Activated T-cell treated with anti-CD3 and anti-CD28 coated beads, Interleukin-2, amount 50 U/mL, for 72 hours (primary cell): ENCODE measurements around the gene ELN. TPM values are rescaled to one million over a fixed set of nuclear protein-coding genes. Genes with fewer than 3 reads are reported as not detected.
A peak's percentile ranks its signal among the peaks of the same experiment; 100 is the strongest.

Experiments used
- ATAC-seq, 2 donors: fragments of 150-1000 bp; cut with Tn5 transposase; replicated peaks in 1 of 2; 2 replicates each; pipeline ENCODE4 v1.10.0; 2021; ENCODE audit warnings: moderate library complexity in 2 of 2, mild to moderate bottlenecking in 1 of 2
- DNase-seq, 2 donors: peaks; one replicate each; pipeline ENCODE4 v3.0.0; 2021 to 2022; ENCODE audit warnings: mixed read lengths in 1 of 2
- H3K27ac Mint-ChIP-seq: one replicate; pipeline ENCODE4 v1.8.0; 2022; ENCODE audit warnings: mild to moderate bottlenecking, moderate library complexity, mixed read lengths
- H3K27me3 Mint-ChIP-seq: one replicate; pipeline ENCODE4 v1.8.0; 2022; ENCODE audit warnings: low read depth, mixed read lengths
- H3K36me3 Mint-ChIP-seq, 2 donors: one replicate each; pipeline ENCODE4 v1.8.0; 2022; ENCODE audit warnings: mixed read lengths in 2 of 2, mild to moderate bottlenecking in 1 of 2; ENCODE audit not compliant: insufficient read depth in 2 of 2
- H3K4me1 Mint-ChIP-seq: one replicate; pipeline ENCODE4 v1.8.0; 2022; ENCODE audit warnings: low read depth, mixed read lengths
- H3K4me3 Mint-ChIP-seq, 2 donors: one replicate each; pipeline ENCODE4 v1.8.0; 2022; ENCODE audit warnings: mild to moderate bottlenecking in 2 of 2, mixed read lengths in 2 of 2, moderate library complexity in 2 of 2
- H3K9me3 Mint-ChIP-seq, 2 donors: one replicate each; pipeline ENCODE4 v1.8.0; 2022; ENCODE audit warnings: mixed read lengths in 2 of 2
- total RNA-seq, 2 donors: library from RNA; stranded (reverse); gene quantifications; one replicate each; pipeline ENCODE4 v1.2.3, GENCODE V29; 2022

Gene ELN
- total RNA-seq, 2 donors from 2014 or later, result not detected

- DNase-seq, result no peak
- no peak for ATAC-seq
- Mint-ChIP-seq H3K4me3 (no peak overlapping the region), H3K9me3 (no peaks in the 10 kb centered on the region), H3K36me3 (no peaks in the 10 kb centered on the region), H3K27ac (no peak overlapping the region), H3K4me1 (no peaks in the 10 kb centered on the region), H3K27me3 (peaks cover 18% of the 10 kb centered on the region)
These were observed 7.6 kb upstream of the ELN start for GRCh38 chr7:74020390-74020789.

- no peak for ATAC-seq
- H3K36me3 Mint-ChIP-seq, result no peaks in the 10 kb centered on the region
- H3K27ac Mint-ChIP-seq, result no peak overlapping the region
- H3K4me3 Mint-ChIP-seq, result no peak overlapping the region
- DNase-seq, result no peak
- H3K27me3 Mint-ChIP-seq, result peaks cover 31% of the 10 kb centered on the region
- H3K4me1 Mint-ChIP-seq, result peaks cover 5% of the 10 kb centered on the region
- H3K9me3 Mint-ChIP-seq, result no peaks in the 10 kb centered on the region
These were observed 6.2 kb upstream of the ELN start for GRCh38 chr7:74021546-74022320.

GRCh38 chr7:74022507-74022906 lies 5.5 kb upstream of the ELN start:
- no peaks in the 10 kb centered on the region for H3K9me3 Mint-ChIP-seq

GRCh38 chr7:74023092-74023536 lies 4.9 kb upstream of the ELN start:
- peaks cover 37% of the 10 kb centered on the region for H3K27me3 Mint-ChIP-seq
- DNase-seq (no peak), ATAC-seq (no peak)
- no peak overlapping the region for H3K27ac Mint-ChIP-seq
- H3K9me3 Mint-ChIP-seq, result no peaks in the 10 kb centered on the region
- no peak overlapping the region for H3K4me3 Mint-ChIP-seq
- H3K36me3 Mint-ChIP-seq, result no peaks in the 10 kb centered on the region
- H3K4me1 Mint-ChIP-seq, result peaks cover 7% of the 10 kb centered on the region

More at GRCh38 chr7:74022507-74022906, 5.5 kb upstream of the ELN start:
- Mint-ChIP-seq H3K27me3 (peaks cover 37% of the 10 kb centered on the region), H3K4me1 (peaks cover 7% of the 10 kb centered on the region), H3K27ac (no peak overlapping the region), H3K4me3 (no peak overlapping the region), H3K36me3 (no peaks in the 10 kb centered on the region)
- ATAC-seq (no peak), DNase-seq (no peak)

- no peak overlapping the region for H3K4me3 Mint-ChIP-seq
- H3K27ac Mint-ChIP-seq, result no peak overlapping the region
- no peak for DNase-seq
- no peaks in the 10 kb centered on the region for H3K9me3 Mint-ChIP-seq
- H3K4me1 Mint-ChIP-seq, result peaks cover 7% of the 10 kb centered on the region
- ATAC-seq, result no peak
- H3K36me3 Mint-ChIP-seq, result no peaks in the 10 kb centered on the region
- H3K27me3 Mint-ChIP-seq, result peaks cover 41% of the 10 kb centered on the region
These were observed 4.2 kb upstream of the ELN start for GRCh38 chr7:74023786-74024185.

GRCh38 chr7:74025146-74025545 lies 2.8 kb upstream of the ELN start:
- Mint-ChIP-seq H3K36me3 (no peaks in the 10 kb centered on the region), H3K4me3 (no peak overlapping the region), H3K27ac (no peak overlapping the region), H3K27me3 (peaks cover 54% of the 10 kb centered on the region), H3K9me3 (no peaks in the 10 kb centered on the region), H3K4me1 (peaks cover 12% of the 10 kb centered on the region)
- DNase-seq (no peak), ATAC-seq (no peak)

GRCh38 chr7:74025730-74026129 lies 2.2 kb upstream of the ELN start:
- ATAC-seq (no peak), DNase-seq (no peak)
- H3K4me1 Mint-ChIP-seq, result peaks cover 12% of the 10 kb centered on the region
- H3K27me3 Mint-ChIP-seq, result peaks cover 56% of the 10 kb centered on the region
- H3K9me3 Mint-ChIP-seq, result no peaks in the 10 kb centered on the region
- no peaks in the 10 kb centered on the region for H3K36me3 Mint-ChIP-seq
- no peak overlapping the region for H3K27ac Mint-ChIP-seq
- H3K4me3 Mint-ChIP-seq, result no peak overlapping the region

- Mint-ChIP-seq H3K4me3 (no peak overlapping the region), H3K27ac (no peak overlapping the region), H3K36me3 (no peaks in the 10 kb centered on the region), H3K27me3 (peaks cover 56% of the 10 kb centered on the region), H3K9me3 (no peaks in the 10 kb centered on the region), H3K4me1 (peaks cover 12% of the 10 kb centered on the region)
- DNase-seq (no peak), ATAC-seq (peak in 1 of 2 donors; percentile 10)
These were observed 1.5 kb upstream of the ELN start for GRCh38 chr7:74026406-74026902.

GRCh38 chr7:74026903-74027682 lies 880 bp upstream of the ELN start:
- H3K9me3 Mint-ChIP-seq, result no peaks in the 10 kb centered on the region
- H3K27ac Mint-ChIP-seq, result no peak overlapping the region
- peaks cover 62% of the 10 kb centered on the region for H3K27me3 Mint-ChIP-seq
- H3K4me3 Mint-ChIP-seq, result no peak overlapping the region
- DNase-seq (peak; percentile 67 to 73), ATAC-seq (peak; percentile 67 to 73)
- no peaks in the 10 kb centered on the region for H3K36me3 Mint-ChIP-seq
- H3K4me1 Mint-ChIP-seq, result peaks cover 12% of the 10 kb centered on the region

GRCh38 chr7:74028321-74028838 lies 407 bp downstream of the ELN start:
- no peak overlapping the region for H3K27ac Mint-ChIP-seq
- peaks cover 63% of the 10 kb centered on the region for H3K27me3 Mint-ChIP-seq
- H3K9me3 Mint-ChIP-seq, result no peaks in the 10 kb centered on the region
- peak in 1 of 2 donors; percentile 24 for ATAC-seq
- no peak overlapping the region for H3K4me3 Mint-ChIP-seq
- peaks cover 12% of the 10 kb centered on the region for H3K4me1 Mint-ChIP-seq
- no peak for DNase-seq
- no peaks in the 10 kb centered on the region for H3K36me3 Mint-ChIP-seq

- DNase-seq, result no peak
- Mint-ChIP-seq H3K27ac (no peak overlapping the region), H3K4me1 (peaks cover 12% of the 10 kb centered on the region), H3K4me3 (peak overlapping the region in 1 of 2 donors; percentile 40), H3K9me3 (no peaks in the 10 kb centered on the region), H3K36me3 (no peaks in the 10 kb centered on the region), H3K27me3 (peaks cover 54% of the 10 kb centered on the region)
- no peak for ATAC-seq
These were observed 1.3 kb downstream of the ELN start for GRCh38 chr7:74029089-74029785.

GRCh38 chr7:74029991-74030415 lies 2.0 kb downstream of the ELN start:
- H3K36me3 Mint-ChIP-seq, result no peaks in the 10 kb centered on the region
- peaks cover 50% of the 10 kb centered on the region for H3K27me3 Mint-ChIP-seq
- DNase-seq (no peak), ATAC-seq (no peak)
- H3K4me3 Mint-ChIP-seq, result no peak overlapping the region
- H3K9me3 Mint-ChIP-seq, result no peaks in the 10 kb centered on the region
- peaks cover 12% of the 10 kb centered on the region for H3K4me1 Mint-ChIP-seq
- no peak overlapping the region for H3K27ac Mint-ChIP-seq

GRCh38 chr7:74030861-74031260 lies 2.9 kb downstream of the ELN start:
- H3K27me3 Mint-ChIP-seq, result peaks cover 41% of the 10 kb centered on the region
- no peak overlapping the region for H3K4me3 Mint-ChIP-seq
- DNase-seq (no peak), ATAC-seq (no peak)
- peaks cover 12% of the 10 kb centered on the region for H3K4me1 Mint-ChIP-seq
- H3K27ac Mint-ChIP-seq, result no peak overlapping the region
- H3K9me3 Mint-ChIP-seq, result no peaks in the 10 kb centered on the region
- no peaks in the 10 kb centered on the region for H3K36me3 Mint-ChIP-seq
